HCT116 (cell line): ENCODE data around the gene ADARB2. TPM values are rescaled to one million over a fixed set of nuclear protein-coding genes. Genes with fewer than 3 reads are reported as not detected.

Experiments
- ATAC-seq: fragments of 200-7000 bp; cut with Tn5 transposase; 2 replicates; pipeline ENCODE4 v1.9.1; 2020; ENCODE audit warnings: mild to moderate bottlenecking, moderate library complexity
- BruUV-seq: library from RNA; stranded (reverse); fragments of 400-500 nt; replicated peaks from 2 replicates; lab custom pipeline; 2021; lab: Mats Ljungman, UMichigan
- CTCF ChIA-PET: fragments of 300-600 bp; sonication (Branson Sonifier 250); formaldehyde crosslinking; loops from one replicate; lab custom pipeline; 2021; ENCODE audit warnings: antibody characterized with exemption; lab: Charles Lee
- POLR2A ChIA-PET: fragments of 300-600, 350-600 bp; sonication (Branson Sonifier 250); formaldehyde crosslinking; loops from one replicate; lab custom pipeline; 2021; ENCODE audit warnings: antibody characterized with exemption; lab: Charles Lee
- RAD21 ChIA-PET, 2 experiments: fragments of 300-600 bp; sonication (Branson Sonifier 250); formaldehyde crosslinking; loops; one replicate each; lab custom pipeline; 2023; ENCODE audit warnings: low total read pairs in 2 of 2; ENCODE audit not compliant: uncharacterized antibody in 2 of 2, unreplicated experiment in 2 of 2, low non-redundant PET in 1 of 2; lab: Charles Lee
- DNase-seq: peaks from one replicate; pipeline ENCODE4 v3.0.0-alpha.2; 2010; ENCODE audit warnings: low read depth, low spot score
- H2AFZ ChIP-seq: fragments of 200-600 bp; shearing (Covaris generic), sonication (generic); 2 replicates; pipeline ENCODE4 v1.6.1; 2017; ENCODE audit warnings: low read depth, mixed run types, mixed read lengths, antibody characterized with exemption, low read length; ENCODE audit not compliant: poor library complexity, severe bottlenecking
- H3K27ac ChIP-seq: 2 replicates; pipeline ENCODE4 v1.5.1; 2012; ENCODE audit warnings: low read depth, low read length
- H3K27me3 ChIP-seq: fragments of 200-600 bp; sonication (generic); 2 replicates; pipeline ENCODE4 v1.6.1; 2016; ENCODE audit warnings: mixed run types, low read length, mixed read lengths; ENCODE audit not compliant: insufficient read depth
- H3K36me3 ChIP-seq, 2 experiments: fragments of 200-500 bp in 1 of 2; fragments of 200-600 bp in 1 of 2; sonication (Bioruptor generic) in 1 of 2; sonication (generic) in 1 of 2; 2 replicates each; pipeline versions ENCODE4 v1.5.1 to v1.6.1; 2014 to 2016; ENCODE audit warnings: low read length in 2 of 2, inconsistent platforms in 1 of 2, mixed read lengths in 1 of 2, mixed run types in 1 of 2; ENCODE audit not compliant: insufficient read depth in 2 of 2, control insufficient read depth in 1 of 2
- H3K4me1 ChIP-seq, 2 experiments: fragments of 200-600 bp in 1 of 2; sonication (generic) in 1 of 2; 2 replicates each; pipeline versions ENCODE4 v1.5.1 to v1.6.1; 2012 to 2017; ENCODE audit warnings: low read length in 2 of 2, inconsistent platforms in 1 of 2, mild to moderate bottlenecking in 1 of 2, mixed read lengths in 1 of 2, mixed run types in 1 of 2, moderate library complexity in 1 of 2; ENCODE audit not compliant: insufficient read depth in 2 of 2, control insufficient read depth in 1 of 2
- H3K4me2 ChIP-seq: fragments of 200-600 bp; sonication (generic); 2 replicates; pipeline ENCODE4 v1.6.1; 2017; ENCODE audit warnings: mixed run types, low read length, mixed read lengths
- H3K4me3 ChIP-seq, 2 experiments: fragments of 200-600 bp in 1 of 2; sonication (generic) in 1 of 2; replicated peaks in 1 of 2; 2 replicates each; pipeline ENCODE4 v1.5.1; 2011 to 2016; ENCODE audit warnings: low read length in 2 of 2, control low read depth in 1 of 2, low read depth in 1 of 2, mild to moderate bottlenecking in 1 of 2, mixed read lengths in 1 of 2, mixed run types in 1 of 2
- H3K79me2 ChIP-seq: fragments of 200-600 bp; sonication (generic); 2 replicates; pipeline ENCODE4 v1.6.1; 2017; ENCODE audit warnings: mild to moderate bottlenecking, mixed run types, low read length, moderate library complexity, mixed read lengths; ENCODE audit not compliant: insufficient read depth
- H3K9ac ChIP-seq: fragments of 200-600 bp; sonication (generic); 2 replicates; pipeline ENCODE4 v1.6.1; 2016; ENCODE audit warnings: low read length, mixed read lengths
- H3K9me2 ChIP-seq: fragments of 200-600 bp; sonication (generic), shearing (Covaris generic); 2 replicates; pipeline ENCODE4 v1.6.1; 2017; ENCODE audit warnings: mixed run types, mild to moderate bottlenecking, moderate library complexity; ENCODE audit not compliant: insufficient read depth
- H3K9me3 ChIP-seq, 2 experiments: fragments of 200-500 bp in 1 of 2; fragments of 200-600 bp in 1 of 2; sonication (Bioruptor generic) in 1 of 2; sonication (generic) in 1 of 2; 2 replicates each; pipeline ENCODE4 v1.6.1; 2014 to 2017; ENCODE audit warnings: low read length in 2 of 2, mixed read lengths in 2 of 2, inconsistent platforms in 1 of 2, low read depth in 1 of 2, mild to moderate bottlenecking in 1 of 2, mixed run types in 1 of 2, moderate library complexity in 1 of 2; ENCODE audit not compliant: control insufficient read depth in 1 of 2, insufficient read depth in 1 of 2
- H4K20me1 ChIP-seq: fragments of 200-600 bp; sonication (generic), shearing (Covaris generic); 2 replicates; pipeline ENCODE4 v1.6.1; 2017; ENCODE audit warnings: mixed run types, mild to moderate bottlenecking, moderate library complexity; ENCODE audit not compliant: insufficient read depth
- RAD21 ChIP-seq: IDR thresholded peaks from 2 replicates; pipeline ENCODE4 v1.6.1; 2012; ENCODE audit warnings: low read depth, mild to moderate bottlenecking
- REST ChIP-seq: IDR thresholded peaks from 2 replicates; pipeline ENCODE4 v1.6.1; 2012; ENCODE audit warnings: low read depth
- SP1 ChIP-seq: IDR thresholded peaks from 2 replicates; pipeline ENCODE4 v1.6.1; 2012; ENCODE audit warnings: low read depth
- intact Hi-C: fragments of 100-400 bp; cut with micrococcal nuclease; formaldehyde crosslinking; loops from 2 replicates; pipeline ENCODE4 v1.10.0; 2022
- total RNA-seq: library from RNA; stranded (reverse); gene quantifications from one replicate; pipeline ENCODE4 v1.2.1, GENCODE V29; 2021; ENCODE audit not compliant: unreplicated experiment
- TF ChIP-seq, protein P1 (sequence below): IDR thresholded peaks from 2 replicates; pipeline ENCODE4 v1.6.1; 2011; ENCODE audit warnings: mild to moderate bottlenecking, low read length, moderate library complexity; ENCODE audit not compliant: insufficient replicate concordance; ENCODE audit errors: extremely low read depth
- TF ChIP-seq, protein P2 (sequence below), 3 experiments: fragments of 200-600 bp in 1 of 3; sonication (generic) in 1 of 3; IDR thresholded peaks in 2 of 3; conservative IDR thresholded peaks in 1 of 3; 2 replicates each; pipeline ENCODE4 v1.5.1; 2012 to 2017; ENCODE audit warnings: low read depth in 2 of 3, low read length in 2 of 3, antibody characterized with exemption in 1 of 3, borderline replicate concordance in 1 of 3, control low read depth in 1 of 3, mild to moderate bottlenecking in 1 of 3, mixed read lengths in 1 of 3, mixed run types in 1 of 3, moderate library complexity in 1 of 3; ENCODE audit not compliant: insufficient read depth in 1 of 3

ADARB2 gene
- total RNA-seq, 1 experiment from 2014 or later: not detected

DNA sequence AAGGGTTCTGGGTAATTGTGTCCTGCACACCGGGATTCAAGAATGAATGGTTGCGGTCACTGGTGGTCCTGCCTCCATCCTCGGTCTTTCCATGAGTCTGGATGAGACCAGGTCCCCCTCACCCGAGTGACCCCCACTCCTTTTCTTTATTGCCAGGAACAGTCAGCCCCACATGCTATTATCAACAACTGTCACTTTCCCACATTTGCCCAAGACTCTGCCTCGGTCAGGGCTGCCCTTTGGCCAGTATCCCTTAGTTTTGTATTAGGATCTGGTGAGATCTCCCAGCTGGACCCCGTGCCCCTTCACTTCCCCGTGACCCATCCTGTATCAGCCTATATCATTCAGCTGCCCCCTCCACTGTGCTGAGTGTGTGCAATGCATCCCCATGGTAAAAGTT lies 288.3 kb downstream of the ADARB2 start:
- DNase-seq: no peak
- Histone ChIP-seq H3K4me1 (no peaks in the 10 kb centered on the region), H3K79me2 (no peaks in the 10 kb centered on the region), H2AFZ (no peak overlapping the region), H4K20me1 (no peaks in the 10 kb centered on the region), H3K27me3 (peaks cover 7% of the 10 kb centered on the region), H3K4me3 (no peak overlapping the region), H3K9me3 (no peaks in the 10 kb centered on the region), H3K36me3 (no peaks in the 10 kb centered on the region), H3K9me2 (no peaks in the 10 kb centered on the region), H3K9ac (no peak overlapping the region)
- POLR2A ChIA-PET: no interaction called here
- intact Hi-C loops: no loop called here
- no TSS peak for BruUV-seq
- no peak for TF ChIP-seq RAD21
- TF ChIP-seq, protein P1, sequence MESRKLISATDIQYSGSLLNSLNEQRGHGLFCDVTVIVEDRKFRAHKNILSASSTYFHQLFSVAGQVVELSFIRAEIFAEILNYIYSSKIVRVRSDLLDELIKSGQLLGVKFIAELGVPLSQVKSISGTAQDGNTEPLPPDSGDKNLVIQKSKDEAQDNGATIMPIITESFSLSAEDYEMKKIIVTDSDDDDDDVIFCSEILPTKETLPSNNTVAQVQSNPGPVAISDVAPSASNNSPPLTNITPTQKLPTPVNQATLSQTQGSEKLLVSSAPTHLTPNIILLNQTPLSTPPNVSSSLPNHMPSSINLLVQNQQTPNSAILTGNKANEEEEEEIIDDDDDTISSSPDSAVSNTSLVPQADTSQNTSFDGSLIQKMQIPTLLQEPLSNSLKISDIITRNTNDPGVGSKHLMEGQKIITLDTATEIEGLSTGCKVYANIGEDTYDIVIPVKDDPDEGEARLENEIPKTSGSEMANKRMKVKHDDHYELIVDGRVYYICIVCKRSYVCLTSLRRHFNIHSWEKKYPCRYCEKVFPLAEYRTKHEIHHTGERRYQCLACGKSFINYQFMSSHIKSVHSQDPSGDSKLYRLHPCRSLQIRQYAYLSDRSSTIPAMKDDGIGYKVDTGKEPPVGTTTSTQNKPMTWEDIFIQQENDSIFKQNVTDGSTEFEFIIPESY: no peak
- TF ChIP-seq REST: no peak
- TF ChIP-seq SP1: no peak
- TF ChIP-seq, protein P2, sequence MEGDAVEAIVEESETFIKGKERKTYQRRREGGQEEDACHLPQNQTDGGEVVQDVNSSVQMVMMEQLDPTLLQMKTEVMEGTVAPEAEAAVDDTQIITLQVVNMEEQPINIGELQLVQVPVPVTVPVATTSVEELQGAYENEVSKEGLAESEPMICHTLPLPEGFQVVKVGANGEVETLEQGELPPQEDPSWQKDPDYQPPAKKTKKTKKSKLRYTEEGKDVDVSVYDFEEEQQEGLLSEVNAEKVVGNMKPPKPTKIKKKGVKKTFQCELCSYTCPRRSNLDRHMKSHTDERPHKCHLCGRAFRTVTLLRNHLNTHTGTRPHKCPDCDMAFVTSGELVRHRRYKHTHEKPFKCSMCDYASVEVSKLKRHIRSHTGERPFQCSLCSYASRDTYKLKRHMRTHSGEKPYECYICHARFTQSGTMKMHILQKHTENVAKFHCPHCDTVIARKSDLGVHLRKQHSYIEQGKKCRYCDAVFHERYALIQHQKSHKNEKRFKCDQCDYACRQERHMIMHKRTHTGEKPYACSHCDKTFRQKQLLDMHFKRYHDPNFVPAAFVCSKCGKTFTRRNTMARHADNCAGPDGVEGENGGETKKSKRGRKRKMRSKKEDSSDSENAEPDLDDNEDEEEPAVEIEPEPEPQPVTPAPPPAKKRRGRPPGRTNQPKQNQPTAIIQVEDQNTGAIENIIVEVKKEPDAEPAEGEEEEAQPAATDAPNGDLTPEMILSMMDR (IDR thresholded peaks at IDR 0.05 in 2 of 3, conservative IDR thresholded peaks at IDR 0.05 in 1 of 3; ENCODE audit: borderline replicate concordance in 1 of 3, insufficient read depth in 1 of 3, low read depth in 2 of 3, low read length in 2 of 3): no peak
- TF ChIP-seq, all 23 proteins: peak for 0
- H3K27ac ChIP-seq: no peak overlapping the region
- CTCF ChIA-PET: no interaction called here
- RAD21 ChIA-PET: no interaction called here
- no peak overlapping the region for H3K4me2 ChIP-seq
- ATAC-seq: no peak
